WTC11 (cell line): Measurements from ENCODE around the gene CIAPIN1. TPM values are rescaled to one million over a fixed set of nuclear protein-coding genes. Genes with fewer than 3 reads are reported as not detected.

Experiments
- ATAC-seq: fragments of 200-7000 bp; cut with Tn5 transposase; 2 replicates; pipeline ENCODE4 v1.10.0; 2021; ENCODE audit warnings: mild to moderate bottlenecking, moderate library complexity
- CTCF ChIA-PET: fragments of 300-600 bp; sonication (Branson Sonifier 250); formaldehyde crosslinking; loops from one replicate; lab custom pipeline; 2021; ENCODE audit warnings: antibody characterized with exemption; lab: Charles Lee
- POLR2A ChIA-PET: fragments of 350-600 bp; sonication (Branson Sonifier 250); formaldehyde crosslinking; loops from one replicate; lab custom pipeline; 2021; ENCODE audit warnings: antibody characterized with exemption; lab: Charles Lee
- DNase-seq: peaks from one replicate; pipeline ENCODE4 v3.0.0; 2021; ENCODE audit warnings: low spot score
- H3K27ac Mint-ChIP-seq: 2 replicates; pipeline ENCODE4 v1.8.0; 2021; ENCODE audit warnings: mixed read lengths
- H3K27me3 Mint-ChIP-seq: 2 replicates; pipeline ENCODE4 v1.8.0; 2021; ENCODE audit warnings: low read depth, mild to moderate bottlenecking, moderate library complexity, mixed read lengths
- H3K36me3 Mint-ChIP-seq: 2 replicates; pipeline ENCODE4 v1.8.0; 2021; ENCODE audit warnings: mixed read lengths
- H3K4me1 Mint-ChIP-seq: 2 replicates; pipeline ENCODE4 v1.8.0; 2022; ENCODE audit warnings: mixed read lengths
- H3K4me3 Mint-ChIP-seq: 2 replicates; pipeline ENCODE4 v1.8.0; 2021; ENCODE audit warnings: mild to moderate bottlenecking, moderate library complexity, mixed read lengths
- H3K9me3 Mint-ChIP-seq: 2 replicates; pipeline ENCODE4 v1.8.0; 2021; ENCODE audit warnings: mixed read lengths
- CBFB ChIP-seq: sonication (generic); formaldehyde crosslinking; IDR thresholded peaks from 2 replicates; pipeline ENCODE4 v1.8.1; 2022; ENCODE audit warnings: mild to moderate bottlenecking, low read depth, missing genetic modification reagents
- MXD4 ChIP-seq: fragments of 250-450 bp; sonication (Bioruptor Pico); IDR thresholded peaks from 2 replicates; pipeline ENCODE4 v1.8.0; 2021; ENCODE audit warnings: mild to moderate bottlenecking, moderate library complexity, borderline replicate concordance
- MYBL2 ChIP-seq: sonication (generic); formaldehyde crosslinking; IDR thresholded peaks from 2 replicates; pipeline ENCODE4 v1.8.1; 2023; ENCODE audit warnings: mild to moderate bottlenecking, moderate library complexity, missing genetic modification reagents
- NFATC4 ChIP-seq: fragments of 250-450 bp; sonication (Bioruptor Pico); IDR thresholded peaks from 2 replicates; pipeline ENCODE4 v1.9.0; 2021; ENCODE audit warnings: mild to moderate bottlenecking
- OVOL2 ChIP-seq: fragments of 250-450 bp; sonication (Bioruptor Pico); IDR thresholded peaks from 2 replicates; pipeline ENCODE4 v1.9.0; 2021; ENCODE audit warnings: mild to moderate bottlenecking, borderline replicate concordance
- TP53 ChIP-seq: sonication (generic); formaldehyde crosslinking; IDR thresholded peaks from 2 replicates; pipeline ENCODE4 v1.8.1; 2023; ENCODE audit warnings: mild to moderate bottlenecking, missing genetic modification reagents
- ZNF317 ChIP-seq: sonication (generic); formaldehyde crosslinking; IDR thresholded peaks from 2 replicates; pipeline ENCODE4 v1.8.1; 2023; ENCODE audit warnings: low read depth, mild to moderate bottlenecking, moderate library complexity, missing genetic modification reagents, borderline replicate concordance
- ZNF423 ChIP-seq: fragments of 250-450 bp; sonication (Bioruptor Pico); IDR thresholded peaks from 2 replicates; pipeline ENCODE4 v2.1.2; 2022; ENCODE audit warnings: mild to moderate bottlenecking, moderate library complexity
- total RNA-seq: library from RNA; stranded (reverse); gene quantifications from 3 replicates; pipeline ENCODE4 v1.2.3, GENCODE V29; 2021
- TF ChIP-seq, protein P1 (sequence below): sonication (generic); formaldehyde crosslinking; conservative IDR thresholded peaks from 2 replicates; pipeline ENCODE4 v1.8.1; 2023; ENCODE audit warnings: mild to moderate bottlenecking, low read depth, missing genetic modification reagents, moderate library complexity
- TF ChIP-seq, protein P2 (sequence below): sonication (generic); formaldehyde crosslinking; IDR thresholded peaks from 2 replicates; pipeline ENCODE4 v1.8.0; 2022; ENCODE audit warnings: mild to moderate bottlenecking, missing genetic modification reagents
- TF ChIP-seq, protein P3 (sequence below): sonication (generic); formaldehyde crosslinking; IDR thresholded peaks from 2 replicates; pipeline ENCODE4 v1.8.0; 2022; ENCODE audit warnings: missing genetic modification reagents
- TF ChIP-seq, protein P4 (sequence below): sonication (generic); formaldehyde crosslinking; IDR thresholded peaks from 2 replicates; pipeline ENCODE4 v1.8.1; 2023; ENCODE audit warnings: mild to moderate bottlenecking, moderate library complexity, missing genetic modification reagents

CIAPIN1 gene
- total RNA-seq, 1 experiment from 2014 or later, result 87.9 TPM

DNA sequence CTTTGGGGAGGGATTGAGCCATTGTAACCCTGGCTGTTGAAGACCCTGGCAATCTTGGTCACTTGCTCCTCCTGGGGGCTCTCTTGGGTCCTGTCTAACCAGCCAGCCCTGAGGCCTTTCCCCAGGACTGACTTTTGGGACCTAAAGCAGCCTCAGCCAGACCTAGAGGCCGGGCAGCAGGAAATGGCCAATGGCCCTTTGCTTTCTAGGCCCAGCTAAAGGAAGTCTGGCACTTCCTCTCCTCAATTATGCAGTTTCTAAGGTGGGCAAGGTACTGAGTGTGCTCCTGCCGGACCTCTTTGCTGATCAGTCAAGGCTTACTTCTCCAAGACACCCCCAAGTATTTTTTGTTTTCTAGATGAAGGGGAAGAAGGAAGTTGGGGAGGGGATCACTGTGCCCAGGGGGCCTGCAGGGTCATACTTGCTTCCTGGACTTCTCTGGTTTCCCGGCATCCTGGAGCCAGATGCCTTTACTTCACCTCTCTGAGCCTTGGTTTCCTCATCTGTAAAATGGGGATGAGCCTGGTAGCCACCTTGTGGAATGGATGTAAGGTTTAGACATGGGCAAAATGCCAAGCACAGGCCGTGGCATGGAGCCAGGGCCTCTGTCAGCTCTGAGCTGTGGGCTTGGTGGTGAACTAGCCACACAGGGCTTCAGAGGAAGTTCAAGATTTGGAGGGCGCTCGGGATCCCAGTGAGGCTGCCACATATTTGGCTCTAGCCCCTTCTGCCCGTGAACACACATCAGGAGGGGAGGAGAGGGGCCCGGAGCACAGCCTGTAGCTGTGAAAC is 66.3 kb downstream of the CIAPIN1 start (continued):
- TF ChIP-seq, protein P1, sequence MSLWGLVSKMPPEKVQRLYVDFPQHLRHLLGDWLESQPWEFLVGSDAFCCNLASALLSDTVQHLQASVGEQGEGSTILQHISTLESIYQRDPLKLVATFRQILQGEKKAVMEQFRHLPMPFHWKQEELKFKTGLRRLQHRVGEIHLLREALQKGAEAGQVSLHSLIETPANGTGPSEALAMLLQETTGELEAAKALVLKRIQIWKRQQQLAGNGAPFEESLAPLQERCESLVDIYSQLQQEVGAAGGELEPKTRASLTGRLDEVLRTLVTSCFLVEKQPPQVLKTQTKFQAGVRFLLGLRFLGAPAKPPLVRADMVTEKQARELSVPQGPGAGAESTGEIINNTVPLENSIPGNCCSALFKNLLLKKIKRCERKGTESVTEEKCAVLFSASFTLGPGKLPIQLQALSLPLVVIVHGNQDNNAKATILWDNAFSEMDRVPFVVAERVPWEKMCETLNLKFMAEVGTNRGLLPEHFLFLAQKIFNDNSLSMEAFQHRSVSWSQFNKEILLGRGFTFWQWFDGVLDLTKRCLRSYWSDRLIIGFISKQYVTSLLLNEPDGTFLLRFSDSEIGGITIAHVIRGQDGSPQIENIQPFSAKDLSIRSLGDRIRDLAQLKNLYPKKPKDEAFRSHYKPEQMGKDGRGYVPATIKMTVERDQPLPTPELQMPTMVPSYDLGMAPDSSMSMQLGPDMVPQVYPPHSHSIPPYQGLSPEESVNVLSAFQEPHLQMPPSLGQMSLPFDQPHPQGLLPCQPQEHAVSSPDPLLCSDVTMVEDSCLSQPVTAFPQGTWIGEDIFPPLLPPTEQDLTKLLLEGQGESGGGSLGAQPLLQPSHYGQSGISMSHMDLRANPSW (CRISPR knock-in tag), result no peak
- TF ChIP-seq OVOL2 (no peak), ZNF317 (CRISPR knock-in tag) (no peak), ZNF423 (CRISPR knock-in tag) (no peak), CBFB (no peak)
- TF ChIP-seq, protein P2, sequence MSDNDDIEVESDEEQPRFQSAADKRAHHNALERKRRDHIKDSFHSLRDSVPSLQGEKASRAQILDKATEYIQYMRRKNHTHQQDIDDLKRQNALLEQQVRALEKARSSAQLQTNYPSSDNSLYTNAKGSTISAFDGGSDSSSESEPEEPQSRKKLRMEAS (CRISPR knock-in tag), result no peak

DNA sequence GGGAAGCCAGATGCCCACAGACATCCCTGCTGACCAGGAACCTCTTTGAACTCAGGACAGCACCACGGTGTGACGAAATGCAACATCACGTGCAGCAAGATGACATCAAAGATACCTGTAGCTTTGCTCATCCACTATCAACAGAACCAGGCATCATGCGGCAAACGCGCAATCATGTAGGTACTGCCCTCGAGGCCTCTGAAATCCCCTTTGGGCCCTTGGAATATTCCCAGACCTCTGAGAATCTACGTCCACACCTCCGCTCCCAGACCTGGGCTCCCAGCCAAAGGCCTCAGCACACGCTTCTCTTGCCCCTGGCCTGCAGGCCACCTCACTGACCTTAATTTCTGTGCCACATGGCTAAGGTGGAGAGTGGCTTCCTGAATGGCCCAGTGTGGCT is 67.6 kb downstream of the CIAPIN1 start:
- H3K27me3 Mint-ChIP-seq, result no peaks in the 10 kb centered on the region
- CTCF ChIA-PET, result no interaction called here

More for the DNA sequence above, 67.6 kb downstream of the CIAPIN1 start:
- no peaks in the 10 kb centered on the region for H3K9me3 Mint-ChIP-seq
- no peak for TF ChIP-seq TP53 (CRISPR knock-in tag)
- no peak for TF ChIP-seq MXD4
- TF ChIP-seq, protein P3, sequence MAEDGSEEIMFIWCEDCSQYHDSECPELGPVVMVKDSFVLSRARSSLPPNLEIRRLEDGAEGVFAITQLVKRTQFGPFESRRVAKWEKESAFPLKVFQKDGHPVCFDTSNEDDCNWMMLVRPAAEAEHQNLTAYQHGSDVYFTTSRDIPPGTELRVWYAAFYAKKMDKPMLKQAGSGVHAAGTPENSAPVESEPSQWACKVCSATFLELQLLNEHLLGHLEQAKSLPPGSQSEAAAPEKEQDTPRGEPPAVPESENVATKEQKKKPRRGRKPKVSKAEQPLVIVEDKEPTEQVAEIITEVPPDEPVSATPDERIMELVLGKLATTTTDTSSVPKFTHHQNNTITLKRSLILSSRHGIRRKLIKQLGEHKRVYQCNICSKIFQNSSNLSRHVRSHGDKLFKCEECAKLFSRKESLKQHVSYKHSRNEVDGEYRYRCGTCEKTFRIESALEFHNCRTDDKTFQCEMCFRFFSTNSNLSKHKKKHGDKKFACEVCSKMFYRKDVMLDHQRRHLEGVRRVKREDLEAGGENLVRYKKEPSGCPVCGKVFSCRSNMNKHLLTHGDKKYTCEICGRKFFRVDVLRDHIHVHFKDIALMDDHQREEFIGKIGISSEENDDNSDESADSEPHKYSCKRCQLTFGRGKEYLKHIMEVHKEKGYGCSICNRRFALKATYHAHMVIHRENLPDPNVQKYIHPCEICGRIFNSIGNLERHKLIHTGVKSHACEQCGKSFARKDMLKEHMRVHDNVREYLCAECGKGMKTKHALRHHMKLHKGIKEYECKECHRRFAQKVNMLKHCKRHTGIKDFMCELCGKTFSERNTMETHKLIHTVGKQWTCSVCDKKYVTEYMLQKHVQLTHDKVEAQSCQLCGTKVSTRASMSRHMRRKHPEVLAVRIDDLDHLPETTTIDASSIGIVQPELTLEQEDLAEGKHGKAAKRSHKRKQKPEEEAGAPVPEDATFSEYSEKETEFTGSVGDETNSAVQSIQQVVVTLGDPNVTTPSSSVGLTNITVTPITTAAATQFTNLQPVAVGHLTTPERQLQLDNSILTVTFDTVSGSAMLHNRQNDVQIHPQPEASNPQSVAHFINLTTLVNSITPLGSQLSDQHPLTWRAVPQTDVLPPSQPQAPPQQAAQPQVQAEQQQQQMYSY (CRISPR knock-in tag), result no peak
- no peak for TF ChIP-seq MYBL2 (CRISPR knock-in tag)
- TF ChIP-seq, protein P4, sequence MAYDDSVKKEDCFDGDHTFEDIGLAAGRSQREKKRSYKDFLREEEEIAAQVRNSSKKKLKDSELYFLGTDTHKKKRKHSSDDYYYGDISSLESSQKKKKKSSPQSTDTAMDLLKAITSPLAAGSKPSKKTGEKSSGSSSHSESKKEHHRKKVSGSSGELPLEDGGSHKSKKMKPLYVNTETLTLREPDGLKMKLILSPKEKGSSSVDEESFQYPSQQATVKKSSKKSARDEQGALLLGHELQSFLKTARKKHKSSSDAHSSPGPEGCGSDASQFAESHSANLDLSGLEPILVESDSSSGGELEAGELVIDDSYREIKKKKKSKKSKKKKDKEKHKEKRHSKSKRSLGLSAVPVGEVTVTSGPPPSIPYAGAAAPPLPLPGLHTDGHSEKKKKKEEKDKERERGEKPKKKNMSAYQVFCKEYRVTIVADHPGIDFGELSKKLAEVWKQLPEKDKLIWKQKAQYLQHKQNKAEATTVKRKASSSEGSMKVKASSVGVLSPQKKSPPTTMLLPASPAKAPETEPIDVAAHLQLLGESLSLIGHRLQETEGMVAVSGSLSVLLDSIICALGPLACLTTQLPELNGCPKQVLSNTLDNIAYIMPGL (CRISPR knock-in tag), result no peak
- TF ChIP-seq NFATC4 (CRISPR knock-in tag), result no peak
- H3K36me3 Mint-ChIP-seq, result no peaks in the 10 kb centered on the region
- POLR2A ChIA-PET, result no interaction called here
- peaks cover 9% of the 10 kb centered on the region for H3K4me1 Mint-ChIP-seq
- H3K4me3 Mint-ChIP-seq, result no peak overlapping the region
- no peak overlapping the region for H3K27ac Mint-ChIP-seq
- ATAC-seq (no peak), DNase-seq (no peak)

Other genes starting within 250 kb of the CIAPIN1 start
- 10.6 to 12.4 TPM (median 12.3 TPM) in 3 replicates for gene ARL2BP, start 202.1 kb downstream of the CIAPIN1 start, total RNA-seq
- gene PLLP, start 162.7 kb downstream of the CIAPIN1 start, total RNA-seq, result 2.8 to 3.4 TPM (median 3.2 TPM) in 3 replicates
- 0.35 to 0.60 TPM (median 0.44 TPM) in 3 replicates for gene CCL22, start 88.6 kb downstream of the CIAPIN1 start, total RNA-seq
- 0.66 to 1.2 TPM (median 1.1 TPM) in 3 replicates for gene CX3CL1, start 74.9 kb downstream of the CIAPIN1 start, total RNA-seq
- not detected in 3 replicates for gene CCL17, start 42.6 kb downstream of the CIAPIN1 start, total RNA-seq
- 39.2 to 40.2 TPM (median 39.8 TPM) in 3 replicates for gene COQ9, start 94 bp upstream of the CIAPIN1 start, total RNA-seq
- 67.9 to 75.4 TPM (median 67.9 TPM) in 3 replicates for gene POLR2C, start 15.3 kb upstream of the CIAPIN1 start, total RNA-seq
- gene DOK4, start 39.1 kb upstream of the CIAPIN1 start, total RNA-seq, result 21.8 to 25.0 TPM (median 21.9 TPM) in 3 replicates
- gene CCDC102A, start 89.2 kb upstream of the CIAPIN1 start, total RNA-seq, result 5.2 to 7.1 TPM (median 6.8 TPM) in 3 replicates
- gene ADGRG5, start 95.3 kb upstream of the CIAPIN1 start, total RNA-seq, result 9.1 to 9.9 TPM (median 9.5 TPM) in 3 replicates
- 1.7 to 2.6 TPM (median 2.0 TPM) in 3 replicates for gene ADGRG1, start 181.2 kb upstream of the CIAPIN1 start, total RNA-seq
- 0.44 to 1.4 TPM (median 0.71 TPM) in 3 replicates for gene ADGRG3, start 220.9 kb upstream of the CIAPIN1 start, total RNA-seq
- gene DRC7, start 247.4 kb upstream of the CIAPIN1 start, total RNA-seq, result 0.16 to 0.37 TPM in 2 of 3 replicates, not detected in the other